T-cell (primary cell): Measurements from ENCODE around the gene GSE1. TPM values are rescaled to one million over a fixed set of nuclear protein-coding genes. Genes with fewer than 3 reads are reported as not detected.

Experiments
- ATAC-seq, 4 experiments: fragments of 200-7000 bp in 3 of 4; fragments of 150-1000 bp in 1 of 4; cut with Tn5 transposase; replicated peaks in 1 of 4; 1 replicate in 3 of 4; 2 replicates in 1 of 4; pipeline ENCODE4 v1.10.0; 2021; ENCODE audit warnings: moderate library complexity in 3 of 4, mild to moderate bottlenecking in 2 of 4, moderate number of reproducible peaks in 1 of 4
- CTCF ChIA-PET, 2 donors: fragments of 300-600 bp; sonication (Branson Sonifier 250); formaldehyde crosslinking; loops; one replicate each; lab custom pipeline; 2022; ENCODE audit warnings: antibody characterized with exemption in 2 of 2; lab: Charles Lee
- POLR2A ChIA-PET, 2 donors: fragments of 300-600 bp; sonication (Branson Sonifier 250); formaldehyde crosslinking; loops; one replicate each; lab custom pipeline; 2022; ENCODE audit warnings: antibody characterized with exemption in 2 of 2; lab: Charles Lee
- DNase-seq, 35 experiments: peaks; one replicate each; pipeline versions ENCODE4 v3.0.0 to v3.0.0-alpha.2; 2013 to 2023
- H3K27ac ChIP-seq: one replicate; pipeline ENCODE4 v1.5.1; 2013; ENCODE audit warnings: low read length
- H3K27me3 ChIP-seq, 2 experiments: replicated peaks in 1 of 2; 1 replicate in 1 of 2; 2 replicates in 1 of 2; pipeline versions ENCODE4 v1.6.1 to v1.7.0; 2013; ENCODE audit warnings: low read length in 1 of 2, mixed read lengths in 1 of 2; ENCODE audit not compliant: control insufficient read depth in 2 of 2, insufficient read depth in 2 of 2; ENCODE audit errors: extremely low read depth in 1 of 2
- H3K36me3 ChIP-seq, 2 donors: 1 replicate in 1 of 2; 2 replicates in 1 of 2; pipeline versions ENCODE4 v1.6.1 to v1.7.0; 2013; ENCODE audit warnings: low read length in 1 of 2; ENCODE audit not compliant: control insufficient read depth in 2 of 2, insufficient read depth in 1 of 2; ENCODE audit errors: extremely low read depth in 1 of 2
- H3K4me1 ChIP-seq, 2 experiments: 1 replicate in 1 of 2; 2 replicates in 1 of 2; pipeline versions ENCODE4 v1.6.1 to v1.7.0; 2013; ENCODE audit warnings: low read length in 2 of 2, mixed read lengths in 1 of 2; ENCODE audit not compliant: insufficient read depth in 2 of 2, control insufficient read depth in 1 of 2; ENCODE audit errors: extremely low read depth in 1 of 2
- H3K4me3 ChIP-seq, 2 donors: 1 replicate in 1 of 2; 2 replicates in 1 of 2; pipeline versions ENCODE4 v1.5.1 to v1.7.0; 2013; ENCODE audit warnings: mild to moderate bottlenecking in 2 of 2, low read length in 1 of 2, moderate library complexity in 1 of 2; ENCODE audit not compliant: control insufficient read depth in 1 of 2; ENCODE audit errors: extremely low read depth in 1 of 2
- H3K9me3 ChIP-seq: 2 replicates; pipeline ENCODE4 v1.7.0; 2013
- H3K27ac Mint-ChIP-seq, 2 donors: one replicate each; pipeline ENCODE4 v1.8.0; 2020 to 2021; ENCODE audit warnings: mild to moderate bottlenecking in 2 of 2, mixed read lengths in 2 of 2
- H3K27me3 Mint-ChIP-seq, 2 donors: one replicate each; pipeline ENCODE4 v1.8.0; 2021 to 2022; ENCODE audit warnings: mixed read lengths in 2 of 2
- H3K36me3 Mint-ChIP-seq: one replicate; pipeline ENCODE4 v1.8.0; 2021; ENCODE audit warnings: mixed read lengths
- H3K4me1 Mint-ChIP-seq, 3 donors: one replicate each; pipeline ENCODE4 v1.8.0; 2020 to 2022; ENCODE audit warnings: mixed read lengths in 3 of 3, mild to moderate bottlenecking in 1 of 3
- H3K4me3 Mint-ChIP-seq, 3 donors: one replicate each; pipeline ENCODE4 v1.8.0; 2020 to 2022; ENCODE audit warnings: mild to moderate bottlenecking in 3 of 3, mixed read lengths in 3 of 3, moderate library complexity in 3 of 3
- H3K9me3 Mint-ChIP-seq, 3 donors: one replicate each; pipeline ENCODE4 v1.8.0; 2020 to 2022; ENCODE audit warnings: mixed read lengths in 3 of 3
- WGBS: methylation state at CpG from one replicate; pipeline ENCODE4 v1.1.5; 2013; ENCODE audit warnings: missing lambda C conversion rate; ENCODE audit not compliant: insufficient coverage; 5-methylcytosine and 5-hydroxymethylcytosine counted together
- total RNA-seq, 35 experiments: library from RNA in 6 of 35; stranded (reverse) in 6 of 35; fragments of 120-200 nt in 1 of 35; gene quantifications; one replicate each; pipeline versions ENCODE4 v1.2.1 to v1.2.4 and lab custom pipeline; 2013 to 2026

GSE1 gene
- total RNA-seq, 5 donors from 2014 or later (not counting 1 experiment from before 2014, with no cell fraction given): 29.1 to 61.7 (median 37.4) TPM

DNA sequence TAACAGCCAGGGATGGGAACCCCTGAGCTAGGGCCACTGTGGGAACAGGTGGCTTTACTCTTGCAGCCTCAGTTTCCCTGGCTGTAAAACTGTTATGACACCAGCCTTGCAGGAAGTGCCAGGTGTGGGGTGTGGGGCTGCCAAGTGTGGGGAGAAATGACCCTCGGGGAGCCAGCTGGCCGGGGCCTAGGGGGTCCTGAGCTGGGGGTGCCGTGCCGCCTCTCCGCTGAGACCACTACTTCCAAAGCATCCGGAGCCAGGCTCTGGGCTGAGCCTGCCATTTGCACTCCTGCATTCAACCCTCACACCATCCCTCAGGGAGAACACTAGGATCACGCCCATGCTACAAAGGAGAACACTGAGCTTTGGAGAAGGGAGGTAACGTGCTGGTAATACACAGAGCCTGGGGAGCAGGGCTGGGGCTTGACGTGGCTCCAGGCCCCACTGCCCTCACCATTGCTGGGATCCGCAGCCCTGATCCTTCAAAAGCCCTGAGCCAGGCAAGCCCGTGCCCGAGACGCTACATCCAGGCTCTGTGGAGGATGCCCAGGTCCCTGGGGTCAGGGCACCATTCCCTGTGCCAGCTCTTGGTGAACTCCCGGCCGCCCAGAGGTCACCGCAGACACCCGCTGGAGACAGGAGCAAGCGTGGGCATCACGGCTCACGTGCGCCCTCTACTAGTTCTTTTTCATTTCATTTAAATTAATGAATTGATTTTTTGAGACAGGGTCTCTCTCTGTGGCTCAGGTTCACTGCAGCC, 104.5 kb downstream of the GSE1 start:
- peaks cover 0 to 2% of the 10 kb centered on the region in 2 donors for H3K27me3 Mint-ChIP-seq
- H3K27me3 ChIP-seq: peaks cover 0 to 48% of the 10 kb centered on the region in 2 experiments
- DNase-seq: peak in 31 of 35 experiments; percentile 8 to 77 (median 38)
- H3K4me3 ChIP-seq: no peak overlapping the region
- peaks cover 3% of the 10 kb centered on the region for H3K36me3 Mint-ChIP-seq
- H3K27ac Mint-ChIP-seq: no peak overlapping the region
- WGBS: 41% methylated on average over 16 of the region's 21 CpGs
- no peaks in the 10 kb centered on the region for H3K9me3 Mint-ChIP-seq
- POLR2A ChIA-PET: no interaction called here
- no peaks in the 10 kb centered on the region for H3K9me3 ChIP-seq
- CTCF ChIA-PET: interaction anchor here (0.8 kb wide), 2 partner anchors 57 to 75 kb away, joined by 3 read pairs; no protein-coding TSS in a partner anchor
- peak in 2 of 4 experiments; percentile 32 for ATAC-seq
- H3K27ac ChIP-seq: no peak overlapping the region
- peaks cover 0 to 11% of the 10 kb centered on the region in 2 experiments for H3K4me1 ChIP-seq
- no peak overlapping the region for H3K4me3 Mint-ChIP-seq
- peaks cover 5 to 18% (median 16%) of the 10 kb centered on the region in 3 donors for H3K4me1 Mint-ChIP-seq
- no peaks in the 10 kb centered on the region for H3K36me3 ChIP-seq

- POLR2A ChIA-PET: no interaction called here
- Mint-ChIP-seq H3K4me1 (peaks cover 5 to 18% (median 16%) of the 10 kb centered on the region in 3 donors), H3K27ac (no peak overlapping the region), H3K27me3 (peaks cover 0 to 2% of the 10 kb centered on the region in 2 donors), H3K36me3 (no peaks in the 10 kb centered on the region), H3K9me3 (no peaks in the 10 kb centered on the region), H3K4me3 (no peak overlapping the region)
- ATAC-seq: no peak
- Histone ChIP-seq H3K4me1 (peaks cover 0 to 11% of the 10 kb centered on the region in 2 experiments), H3K27ac (no peak overlapping the region), H3K9me3 (no peaks in the 10 kb centered on the region), H3K36me3 (no peaks in the 10 kb centered on the region), H3K27me3 (peaks cover 0 to 48% of the 10 kb centered on the region in 2 experiments), H3K4me3 (no peak overlapping the region)
- WGBS: 78% methylated on average over 2 of the region's 6 CpGs
- CTCF ChIA-PET: interaction anchor here in 1 of 2 donors (0.6 kb wide), 1 partner anchor 13 kb away, joined by 3 read pairs; no protein-coding TSS in a partner anchor
- DNase-seq: no peak
Observed at GRCh38 chr16:85718153-85718477, 105.0 kb downstream of the GSE1 start.

GRCh38 chr16:85718682-85719081, 105.6 kb downstream of the GSE1 start:
- no peaks in the 10 kb centered on the region for H3K9me3 Mint-ChIP-seq
- ATAC-seq (no peak), DNase-seq (peak in 1 of 35 experiments; percentile 23)
- no peaks in the 10 kb centered on the region for H3K9me3 ChIP-seq
- ChIA-PET CTCF (interaction anchor here in 1 of 2 donors (0.6 kb wide), 1 partner anchor 12 kb away, joined by 3 read pairs; no protein-coding TSS in a partner anchor), POLR2A (no interaction called here)
- H3K4me1 Mint-ChIP-seq: peaks cover 5 to 18% (median 16%) of the 10 kb centered on the region in 3 donors
- WGBS: 56% methylated on average over 6 of the region's 11 CpGs
- H3K36me3 Mint-ChIP-seq: no peaks in the 10 kb centered on the region
- H3K27me3 ChIP-seq: peaks cover 0 to 48% of the 10 kb centered on the region in 2 experiments
- no peaks in the 10 kb centered on the region for H3K36me3 ChIP-seq
- no peak overlapping the region for H3K4me3 ChIP-seq
- peaks cover 0 to 2% of the 10 kb centered on the region in 2 donors for H3K27me3 Mint-ChIP-seq
- H3K27ac Mint-ChIP-seq: no peak overlapping the region
- H3K27ac ChIP-seq: no peak overlapping the region
- H3K4me3 Mint-ChIP-seq: no peak overlapping the region
- H3K4me1 ChIP-seq: peaks cover 0 to 11% of the 10 kb centered on the region in 2 experiments

- Histone ChIP-seq H3K4me3 (no peak overlapping the region), H3K27me3 (peaks cover 0 to 48% of the 10 kb centered on the region in 2 experiments), H3K27ac (no peak overlapping the region), H3K9me3 (no peaks in the 10 kb centered on the region), H3K4me1 (peaks cover 0 to 11% of the 10 kb centered on the region in 2 experiments), H3K36me3 (no peaks in the 10 kb centered on the region)
- CTCF ChIA-PET: interaction anchor here (0.6 to 0.7 kb wide), 3 partner anchors 62 to 305 kb away, joined by 3 to 4 read pairs (median 3); no protein-coding TSS in a partner anchor
- peaks cover 0 to 2% of the 10 kb centered on the region in 2 donors for H3K27me3 Mint-ChIP-seq
- DNase-seq (no peak), ATAC-seq (no peak)
- no peak overlapping the region for H3K4me3 Mint-ChIP-seq
- H3K36me3 Mint-ChIP-seq: peaks cover 5% of the 10 kb centered on the region
- H3K9me3 Mint-ChIP-seq: no peaks in the 10 kb centered on the region
- WGBS: 83% methylated on average over 6 of the region's 11 CpGs
- POLR2A ChIA-PET: interaction anchor here in 1 of 2 donors (0.7 kb wide), 1 partner anchor 48 kb away, joined by 8 read pairs; no protein-coding TSS in a partner anchor
- peaks cover 5 to 18% (median 16%) of the 10 kb centered on the region in 3 donors for H3K4me1 Mint-ChIP-seq
- no peak overlapping the region for H3K27ac Mint-ChIP-seq
Observed at GRCh38 chr16:85719605-85720301, 106.6 kb downstream of the GSE1 start.

DNA sequence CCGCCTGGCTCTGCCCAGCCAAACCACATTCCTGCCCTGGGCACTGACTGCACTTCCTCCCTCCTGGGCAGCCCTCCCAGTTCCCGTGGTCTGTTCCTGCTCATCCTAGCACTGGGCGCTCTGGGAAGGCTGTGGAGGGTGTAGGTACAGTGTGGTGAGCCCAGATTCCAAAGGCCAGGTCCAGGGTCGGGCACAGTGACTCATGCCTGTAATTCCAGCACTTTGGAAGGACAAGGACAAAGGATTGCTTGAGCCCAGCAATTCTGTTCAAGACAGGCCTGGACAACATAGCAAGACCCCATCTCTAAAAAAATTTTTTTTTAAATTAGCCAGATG, 107.1 kb downstream of the GSE1 start:
- H3K9me3 Mint-ChIP-seq: no peaks in the 10 kb centered on the region
- H3K4me3 Mint-ChIP-seq: no peak overlapping the region
- Histone ChIP-seq H3K27me3 (peaks cover 0 to 46% of the 10 kb centered on the region in 2 experiments), H3K4me1 (peaks cover 0 to 11% of the 10 kb centered on the region in 2 experiments), H3K36me3 (no peaks in the 10 kb centered on the region), H3K4me3 (no peak overlapping the region), H3K9me3 (no peaks in the 10 kb centered on the region), H3K27ac (no peak overlapping the region)
- no CpG with 5 or more reads among the region's 4 CpGs for WGBS
- DNase-seq (no peak), ATAC-seq (no peak)
- ChIA-PET CTCF (interaction anchor here (0.6 to 0.7 kb wide), 3 partner anchors 62 to 305 kb away, joined by 3 to 4 read pairs (median 3); no protein-coding TSS in a partner anchor), POLR2A (interaction anchor here in 1 of 2 donors (0.7 kb wide), 1 partner anchor 49 kb away, joined by 8 read pairs; no protein-coding TSS in a partner anchor)
- H3K4me1 Mint-ChIP-seq: peaks cover 5 to 15% (median 15%) of the 10 kb centered on the region in 3 donors
- H3K36me3 Mint-ChIP-seq: peaks cover 5% of the 10 kb centered on the region
- H3K27me3 Mint-ChIP-seq: peaks cover 0 to 2% of the 10 kb centered on the region in 2 donors
- H3K27ac Mint-ChIP-seq: no peak overlapping the region
